ENCODE results near the gene PPP1R14C.
A peak's percentile ranks its signal among the peaks of the same experiment; 100 is the strongest.
"Not testable (repeated sequence)": the region's sequence is repeated elsewhere in the genome, so short reads cannot be mapped to it uniquely, and the experiment has no call there.

Gene PPP1R14C

DNA sequence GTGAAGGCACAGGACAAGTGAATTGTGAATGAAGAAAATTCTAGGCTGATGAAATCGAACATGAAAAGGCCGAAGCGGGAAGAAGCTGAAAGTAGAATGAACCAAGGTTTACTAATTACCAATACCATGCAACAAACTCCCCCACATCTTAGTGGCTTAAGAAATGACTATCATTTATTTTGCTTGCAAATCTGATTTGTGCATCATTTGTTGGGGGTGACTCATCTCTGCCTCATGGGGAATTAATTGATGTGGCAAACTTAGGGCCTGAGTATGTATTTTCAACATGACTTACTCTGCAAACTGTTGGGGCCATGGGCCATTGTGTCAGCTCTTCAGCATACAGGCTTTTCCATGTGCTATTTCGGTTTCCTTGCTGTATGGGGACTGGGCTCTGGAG lies 26.8 kb downstream of the PPP1R14C start:
- peak; percentile 60 for DNase-seq

DNA sequence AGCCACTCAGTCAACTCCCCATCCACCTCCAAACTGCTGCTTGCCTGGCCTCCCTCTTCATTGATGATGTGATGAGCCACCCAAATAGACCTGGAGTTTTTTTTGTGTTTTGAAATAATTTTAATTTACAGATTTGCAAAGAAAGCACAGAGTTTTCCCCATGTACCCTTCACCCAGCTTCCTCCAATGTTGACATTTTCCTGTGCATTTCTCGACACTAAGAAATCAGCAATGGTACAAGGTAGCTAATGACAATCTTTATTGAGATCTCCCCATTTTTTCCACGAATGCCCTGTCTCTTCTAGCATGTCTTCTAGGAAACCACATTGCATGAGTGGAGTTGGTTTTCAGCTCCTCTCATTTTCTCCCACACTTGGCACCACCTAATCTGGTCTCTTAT lies 30.1 kb downstream of the PPP1R14C start:
- DNase-seq, result no peak

DNA sequence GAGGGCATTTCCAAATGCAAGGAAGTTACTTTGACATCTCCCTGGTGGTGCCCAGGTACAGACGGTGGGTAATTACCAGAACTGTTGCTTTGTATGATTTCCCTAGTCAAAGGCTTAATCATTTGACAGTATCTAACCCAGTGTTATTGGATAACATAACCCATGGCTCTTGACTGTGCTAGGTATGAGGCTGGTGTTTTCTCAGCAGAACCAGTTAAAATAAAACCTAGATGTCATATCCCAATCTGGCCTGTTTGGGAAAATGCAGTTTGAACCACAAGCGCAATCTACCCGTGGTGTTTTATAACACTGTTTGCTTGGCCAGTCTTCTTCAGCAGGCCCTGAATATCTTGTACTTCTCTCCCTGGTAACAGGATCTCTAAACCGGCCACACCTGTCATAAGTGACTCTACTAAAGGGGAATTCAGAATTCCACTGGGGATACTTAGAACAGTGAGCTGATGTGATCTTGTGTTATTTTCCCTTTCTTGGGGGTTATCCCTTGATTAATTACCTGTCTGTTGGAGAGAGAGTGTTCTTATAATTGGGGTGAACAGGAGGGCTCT lies 32.8 kb downstream of the PPP1R14C start:
- no peak for DNase-seq

DNA sequence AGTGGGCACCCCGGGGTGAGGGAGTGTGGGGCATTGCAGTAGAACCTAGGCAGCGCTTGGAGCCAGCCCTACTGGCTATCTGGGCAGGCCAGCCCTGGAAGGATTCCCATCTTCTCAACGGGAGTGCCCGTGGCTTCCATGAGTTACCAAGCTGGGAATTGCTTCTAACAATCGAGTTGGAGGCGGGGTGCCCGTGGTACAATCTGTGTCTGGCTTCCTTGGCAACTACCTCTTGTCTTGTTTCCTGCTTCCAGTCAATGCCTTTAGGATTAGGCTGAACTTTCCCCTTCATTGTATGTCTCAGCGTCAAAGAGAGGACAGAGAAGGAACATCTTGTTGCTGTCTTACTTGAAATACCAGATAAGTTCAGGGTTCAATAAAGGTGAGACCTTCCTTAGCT lies 33.3 kb downstream of the PPP1R14C start:
- no peak for DNase-seq

DNA sequence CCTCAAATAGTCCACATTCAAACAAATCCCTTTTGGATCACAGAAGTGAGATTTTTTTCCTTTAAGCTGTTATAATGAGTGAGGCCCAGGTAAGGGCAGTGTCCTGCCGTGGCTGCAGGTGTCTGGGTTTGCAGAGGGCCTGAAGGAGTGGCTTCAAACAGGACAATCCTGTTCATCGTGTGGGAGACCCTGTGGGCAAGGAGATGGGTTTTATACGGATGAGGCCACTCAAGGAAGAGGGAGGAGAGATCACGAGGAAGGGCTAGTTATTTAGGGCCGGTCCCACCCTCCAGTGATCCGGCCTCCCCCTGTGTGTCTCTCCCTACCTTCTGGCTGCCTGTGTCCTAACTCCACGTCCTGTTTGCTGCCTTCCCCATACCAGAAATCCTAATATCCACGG lies 33.8 kb downstream of the PPP1R14C start:
- DNase-seq, result no peak

DNA sequence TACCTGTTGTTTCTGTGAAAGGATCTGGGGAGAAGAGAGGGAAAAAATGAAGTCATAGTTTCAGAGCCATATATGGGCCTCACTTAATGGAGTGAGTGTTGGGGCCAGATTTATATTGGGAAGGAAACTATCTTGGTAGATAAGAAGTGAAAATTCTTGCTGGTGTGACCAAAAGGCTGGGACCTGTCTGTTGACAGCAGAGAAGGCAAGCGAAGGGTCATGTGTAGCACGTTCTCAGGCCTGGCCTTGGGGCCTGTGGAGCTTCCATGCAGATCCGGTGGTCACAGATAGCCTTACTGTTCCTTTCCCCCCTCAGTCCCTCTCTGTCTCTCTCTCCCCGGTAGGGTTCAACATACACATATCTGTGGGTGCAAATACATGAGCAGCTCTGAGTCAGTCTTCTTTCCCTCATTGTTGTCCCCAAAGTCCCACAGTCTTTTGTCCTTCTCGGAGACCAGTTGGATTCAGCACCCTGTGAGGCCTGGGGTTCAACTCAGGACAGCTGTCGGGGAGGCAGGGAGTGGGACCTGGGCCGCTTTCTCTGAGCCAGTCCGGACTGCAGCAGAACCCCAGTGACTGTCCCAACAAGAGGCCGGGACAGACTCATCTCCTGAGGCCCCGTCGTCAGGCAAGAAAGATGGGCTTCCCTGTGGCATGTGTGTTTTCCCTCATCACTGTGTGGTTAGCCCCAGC lies 34.6 kb downstream of the PPP1R14C start:
- DNase-seq, result no peak

DNA sequence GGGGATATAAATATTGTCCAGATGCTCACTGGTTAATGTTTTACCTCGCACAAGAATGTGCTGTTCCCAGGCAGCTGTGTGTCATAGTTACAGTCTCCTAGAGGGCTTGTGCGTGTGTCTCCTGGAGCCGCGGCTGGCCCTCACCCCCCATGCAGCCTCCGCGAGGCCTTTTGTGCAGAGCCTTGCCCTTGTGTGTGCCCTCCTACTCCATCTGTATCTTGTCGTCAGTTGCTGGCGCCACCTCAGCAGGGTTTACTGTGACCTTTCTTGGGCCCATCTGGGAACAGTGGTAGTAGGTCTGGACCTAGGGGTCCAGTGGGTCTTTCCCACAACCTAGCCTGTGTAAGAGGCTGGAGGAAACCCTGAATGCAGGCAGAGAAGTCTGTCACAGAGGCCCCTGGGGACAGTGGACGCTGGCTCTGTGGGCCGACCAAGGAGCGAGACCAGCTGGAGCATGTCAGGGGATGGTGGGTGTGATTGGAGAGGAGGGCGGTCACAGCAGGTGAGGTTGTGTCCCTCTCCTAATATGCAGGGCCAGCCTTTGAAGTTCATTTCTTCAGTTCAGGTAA lies 35.2 kb downstream of the PPP1R14C start:
- no peak for DNase-seq

DNA sequence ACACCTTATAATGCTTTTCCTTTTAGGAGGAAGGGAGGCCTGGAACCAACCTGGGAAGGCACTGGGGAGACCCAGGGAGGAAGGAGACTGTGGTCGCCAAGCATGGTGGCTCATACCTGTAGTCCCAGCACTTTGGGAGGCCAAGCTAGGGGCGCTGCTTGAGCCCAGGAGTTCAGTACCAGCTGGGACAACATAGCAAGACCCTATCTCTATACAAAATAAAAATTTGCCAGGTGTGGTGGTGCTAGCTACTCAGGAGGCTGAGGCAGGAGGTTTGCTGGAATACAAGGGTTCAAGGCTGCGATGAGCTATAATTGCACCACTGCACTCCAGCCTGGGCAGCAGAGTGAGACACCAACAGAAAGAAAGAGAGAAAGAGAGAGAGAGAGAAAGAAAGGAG lies 36.2 kb downstream of the PPP1R14C start:
- DNase-seq, result no peak

DNA sequence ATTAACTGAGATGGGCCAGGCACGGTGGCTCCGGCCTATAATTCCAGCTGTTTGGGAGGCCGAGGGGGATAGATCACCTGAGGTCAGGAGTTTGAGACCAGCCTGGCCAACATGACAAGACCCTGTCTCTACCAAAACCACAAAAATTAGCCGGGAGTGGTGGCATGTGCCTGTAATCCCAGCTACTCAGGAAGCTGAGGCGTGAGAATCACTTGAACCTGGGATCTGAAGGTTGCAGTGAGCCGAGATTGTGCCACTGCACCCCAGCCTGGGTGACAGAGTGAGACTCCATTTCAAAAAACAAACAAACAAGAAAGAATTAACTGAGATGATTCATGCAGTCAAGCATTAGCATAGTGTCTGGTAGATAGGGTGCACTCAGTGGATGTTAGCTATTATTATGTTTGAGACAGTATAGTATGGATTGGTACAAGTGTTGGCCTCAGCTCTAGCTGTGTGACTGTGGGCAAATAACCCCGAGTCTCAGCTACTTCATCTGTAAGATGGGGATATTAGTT lies 37.1 kb downstream of the PPP1R14C start:
- DNase-seq, result not testable (repeated sequence)

DNA sequence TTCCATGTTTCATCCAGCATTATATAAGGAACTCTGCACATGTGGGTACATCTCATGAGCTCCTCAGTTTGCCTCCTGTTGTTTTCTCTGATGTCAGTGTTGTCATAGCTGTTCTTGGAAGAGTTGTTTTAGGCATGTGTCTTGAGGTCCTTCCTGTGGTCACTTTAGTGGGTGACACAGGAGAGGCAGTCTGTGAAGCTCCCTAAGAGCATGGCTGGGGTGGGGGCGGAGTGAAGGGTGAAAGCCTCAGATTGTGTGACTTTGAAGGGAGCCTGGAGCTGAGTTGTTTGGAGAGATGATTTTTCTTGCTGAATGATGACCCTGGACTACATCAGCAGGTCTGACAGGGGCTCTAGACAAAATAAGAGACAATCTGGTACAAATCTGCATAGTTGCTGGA lies 37.7 kb downstream of the PPP1R14C start:
- no peak for DNase-seq

DNA sequence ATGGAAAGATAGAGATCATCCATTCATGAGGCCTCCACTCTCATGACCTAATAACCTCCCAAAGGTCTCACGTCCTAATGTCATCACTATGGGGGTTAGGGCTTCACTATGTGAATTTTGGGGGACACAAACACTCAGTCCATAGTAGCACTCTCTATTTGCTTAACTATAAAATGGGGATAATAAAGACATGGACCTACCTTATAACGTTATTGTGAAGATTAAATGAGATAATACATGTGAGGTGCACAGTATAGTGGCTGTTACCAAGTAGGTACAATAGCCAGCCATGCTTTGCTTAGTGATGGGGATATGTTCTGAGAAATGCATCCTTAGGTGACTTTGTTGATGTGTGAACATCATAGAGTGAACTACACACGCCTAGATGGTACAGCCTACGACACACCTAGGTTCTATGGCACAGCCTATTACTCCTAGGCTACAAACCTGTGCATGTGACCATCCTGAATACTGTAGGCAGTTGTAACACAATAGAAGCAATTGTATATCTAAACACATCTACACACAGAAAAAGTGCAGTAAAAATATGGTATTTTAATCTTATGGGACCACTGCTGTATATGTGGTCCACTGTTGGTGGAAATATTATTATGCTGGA lies 39.7 kb downstream of the PPP1R14C start:
- DNase-seq, result no peak

DNA sequence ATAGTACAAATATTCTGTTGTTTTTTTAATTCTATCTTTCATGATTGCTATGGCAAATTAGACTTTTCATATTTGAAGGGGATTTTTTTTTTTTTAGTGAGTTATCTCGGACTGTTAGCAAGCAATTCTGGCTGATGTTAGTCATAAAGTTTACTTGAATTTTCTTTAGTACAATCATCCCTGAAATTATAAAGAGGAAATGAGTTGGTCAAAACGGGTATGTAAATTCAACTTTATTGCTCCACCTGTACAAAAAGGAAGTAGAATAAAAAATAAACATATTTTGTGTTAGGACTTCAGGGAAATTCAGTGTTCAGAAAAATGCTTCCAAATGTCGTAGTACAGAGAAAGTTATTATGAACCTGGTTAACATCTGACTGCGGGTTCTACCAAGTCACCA lies 40.3 kb downstream of the PPP1R14C start:
- DNase-seq, result no peak

DNA sequence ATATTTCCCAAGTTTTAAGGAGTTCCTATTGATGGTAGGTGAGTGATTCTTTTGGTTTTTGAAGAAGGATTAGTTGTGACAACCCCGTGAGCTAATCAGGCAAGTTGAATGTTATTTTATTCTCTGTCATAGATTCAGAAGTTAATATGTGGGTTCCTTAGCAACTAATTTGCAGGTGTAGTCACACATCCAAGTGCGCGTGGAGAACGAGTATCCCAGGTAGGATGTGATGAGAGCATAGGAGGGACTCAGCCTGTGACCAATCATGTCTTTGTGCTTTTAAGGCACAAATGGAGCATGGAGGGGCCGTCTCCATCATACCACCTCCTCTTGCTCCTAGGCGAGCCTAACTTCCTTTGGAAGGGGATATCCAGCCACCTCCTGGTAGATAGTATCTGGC lies 41.1 kb downstream of the PPP1R14C start:
- no peak for DNase-seq

DNA sequence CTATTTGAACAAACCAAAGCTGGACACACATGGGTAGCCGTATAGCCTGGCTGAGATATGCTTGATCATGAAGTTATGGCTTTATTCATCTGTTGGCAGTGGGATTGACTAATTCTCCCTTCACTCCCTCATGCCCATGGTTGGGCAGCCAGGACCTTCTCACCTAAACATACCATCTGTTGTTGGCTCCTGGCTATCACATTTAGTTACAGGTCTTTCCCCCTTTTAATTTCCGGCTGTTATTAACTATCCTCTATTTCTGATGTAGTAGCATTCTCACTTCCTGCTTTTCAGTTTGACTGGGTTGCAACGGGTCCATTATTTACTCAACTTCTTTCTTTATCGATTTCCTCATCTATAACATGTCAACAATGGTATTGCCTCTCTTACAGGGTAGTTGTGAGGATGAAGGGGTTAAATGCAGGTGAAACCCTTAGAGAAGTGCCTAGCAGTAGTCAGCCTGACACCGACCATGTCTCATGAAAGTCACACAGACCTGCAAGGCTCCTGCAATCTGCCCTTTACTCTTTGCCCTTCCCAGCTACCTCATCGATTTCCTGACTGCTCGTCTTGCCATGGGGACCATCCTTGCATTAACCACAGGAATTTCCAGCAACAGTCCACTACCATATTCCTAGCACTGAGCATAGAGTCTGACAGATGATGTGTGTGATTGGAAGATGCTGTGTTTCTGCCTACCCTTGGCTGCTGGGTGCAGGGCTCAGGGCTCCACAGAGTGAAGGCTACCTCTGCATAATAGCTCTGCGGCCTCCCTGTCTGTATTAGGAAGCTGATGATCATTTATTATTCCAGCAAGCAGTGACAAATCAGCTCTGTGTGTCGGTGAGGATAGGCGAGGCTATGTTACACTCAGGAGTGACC lies 42.2 kb downstream of the PPP1R14C start:
- no peak for DNase-seq

DNA sequence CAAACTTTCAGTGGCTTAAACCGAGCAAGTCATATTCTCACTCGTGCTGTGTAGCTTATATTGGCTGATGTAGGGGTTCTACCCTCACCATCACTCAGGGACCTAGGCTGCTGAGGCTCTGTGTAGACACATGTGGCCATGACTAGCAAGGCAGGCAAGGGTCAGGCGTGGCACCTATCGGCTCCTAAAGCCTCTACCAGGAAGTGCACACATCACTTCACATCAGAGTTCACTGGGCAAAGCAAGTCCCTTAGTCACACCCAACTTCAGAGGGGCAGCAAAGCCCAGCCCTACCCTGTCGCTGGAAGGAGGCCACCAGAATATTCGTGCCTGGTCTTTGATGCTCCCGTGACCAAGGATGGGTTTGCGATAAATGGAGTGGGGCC lies 42.9 kb downstream of the PPP1R14C start:
- DNase-seq, result no peak

DNA sequence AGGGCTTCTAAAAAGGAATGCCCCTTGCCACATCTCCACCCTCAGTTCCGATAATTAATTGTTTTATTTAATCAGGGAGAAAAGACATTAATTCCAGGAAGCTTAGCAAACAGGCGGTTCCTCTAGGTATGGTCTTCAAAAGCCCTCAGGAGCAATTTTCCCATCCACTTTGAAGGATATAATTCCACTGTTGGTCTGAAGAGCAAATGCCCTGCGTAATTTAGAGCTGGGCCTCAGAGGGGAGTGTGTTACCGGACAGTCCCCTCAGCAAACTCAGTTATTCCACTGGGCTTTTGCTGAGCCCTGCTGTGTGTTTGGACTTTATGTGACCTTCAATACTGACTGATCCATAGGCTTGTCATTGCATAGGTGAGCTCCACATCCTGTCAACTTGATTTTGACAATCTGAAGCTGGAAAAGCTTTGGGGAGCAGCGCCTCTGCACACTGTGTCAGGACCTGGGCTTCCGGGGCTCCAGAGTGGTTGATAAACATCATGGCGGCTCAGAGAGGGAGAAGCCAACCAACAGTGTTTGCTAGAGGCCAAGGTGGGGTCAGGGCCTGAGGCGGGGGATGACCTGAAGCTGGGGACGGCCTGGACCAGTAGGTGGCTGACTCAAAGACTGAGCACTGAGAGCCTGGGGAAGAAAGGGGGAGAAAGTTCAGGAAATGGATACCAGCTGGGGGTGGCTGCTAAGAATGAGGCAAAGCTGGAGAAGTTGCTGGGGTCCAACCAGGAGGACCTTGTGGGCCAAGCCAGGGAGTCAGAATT lies 43.5 kb downstream of the PPP1R14C start:
- DNase-seq, result no peak

DNA sequence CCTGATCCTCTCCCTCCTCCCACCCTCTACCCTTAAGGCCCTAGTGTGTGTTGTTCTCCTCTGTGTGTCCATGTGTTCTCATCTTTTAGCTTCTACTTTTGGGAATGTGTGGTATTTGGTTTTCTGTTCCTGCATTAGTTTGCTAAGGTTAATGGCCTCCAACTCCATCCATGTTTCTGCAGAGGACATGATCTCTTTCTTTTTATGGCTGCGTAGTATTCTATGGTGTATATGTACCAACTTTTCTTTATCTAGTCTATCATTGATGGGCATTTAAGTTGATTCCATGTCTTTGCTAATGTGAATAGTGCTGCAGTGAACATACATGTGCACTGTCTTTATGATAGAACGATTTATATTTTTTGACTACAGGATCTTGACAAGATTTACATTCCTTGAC lies 44.6 kb downstream of the PPP1R14C start:
- not testable (repeated sequence) for DNase-seq

DNA sequence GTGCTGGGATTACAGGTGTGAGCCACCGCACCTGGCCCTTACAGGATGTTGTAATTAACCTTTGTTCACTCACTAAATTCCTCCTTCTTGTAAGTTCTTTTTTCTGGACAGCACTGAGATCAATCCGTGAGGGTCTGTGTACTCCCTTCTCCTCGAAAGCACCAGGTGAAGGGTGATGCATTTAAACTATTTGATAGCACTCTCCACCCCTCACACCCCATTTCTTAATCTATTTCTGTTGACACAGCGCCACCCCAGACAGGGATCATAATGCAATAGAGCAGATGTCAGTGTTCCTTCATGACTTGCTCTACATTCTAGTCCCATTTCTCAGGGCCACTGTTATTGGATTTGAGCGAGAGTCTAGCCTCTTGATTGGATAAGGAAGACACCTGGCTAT lies 46.3 kb downstream of the PPP1R14C start:
- no peak for DNase-seq

DNA sequence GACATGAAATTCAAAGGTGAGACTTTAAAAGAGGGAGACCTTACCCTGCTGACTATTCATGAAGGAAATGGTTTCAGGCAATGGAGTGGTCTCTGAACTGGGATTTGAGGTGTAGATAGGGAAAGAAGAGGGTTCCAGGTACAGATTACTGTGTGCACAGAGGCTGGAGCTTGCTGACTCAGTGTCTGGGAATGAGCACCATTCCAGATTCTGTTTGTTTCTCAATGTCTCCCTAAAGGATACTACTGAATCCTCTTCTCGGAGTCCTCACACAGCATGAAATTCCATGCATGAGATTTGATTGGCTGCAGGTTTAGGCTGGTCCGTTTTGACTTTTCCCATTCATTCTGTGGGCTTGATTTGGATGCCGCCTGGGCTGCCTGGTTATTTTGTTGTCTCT lies 49.0 kb downstream of the PPP1R14C start:
- no peak for DNase-seq

DNA sequence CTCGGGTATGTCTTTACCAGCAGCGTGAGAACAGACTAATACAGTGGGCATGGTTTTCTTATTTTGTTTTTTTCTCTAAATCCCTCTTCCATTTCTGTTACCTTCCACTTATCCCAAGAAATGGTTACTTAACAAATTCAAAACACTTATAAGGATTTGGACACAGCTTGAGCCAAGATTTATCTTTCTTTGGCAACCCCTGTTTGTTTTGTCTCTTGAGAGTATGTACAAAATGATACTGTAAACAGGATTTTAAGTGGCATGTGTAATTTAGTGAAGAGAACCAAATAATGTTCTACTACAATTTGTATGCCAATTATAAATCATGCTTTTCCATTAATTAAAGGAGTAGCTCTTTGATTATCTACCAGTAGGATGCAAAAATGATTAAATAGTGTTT lies 51.4 kb downstream of the PPP1R14C start:
- no peak for DNase-seq

DNA sequence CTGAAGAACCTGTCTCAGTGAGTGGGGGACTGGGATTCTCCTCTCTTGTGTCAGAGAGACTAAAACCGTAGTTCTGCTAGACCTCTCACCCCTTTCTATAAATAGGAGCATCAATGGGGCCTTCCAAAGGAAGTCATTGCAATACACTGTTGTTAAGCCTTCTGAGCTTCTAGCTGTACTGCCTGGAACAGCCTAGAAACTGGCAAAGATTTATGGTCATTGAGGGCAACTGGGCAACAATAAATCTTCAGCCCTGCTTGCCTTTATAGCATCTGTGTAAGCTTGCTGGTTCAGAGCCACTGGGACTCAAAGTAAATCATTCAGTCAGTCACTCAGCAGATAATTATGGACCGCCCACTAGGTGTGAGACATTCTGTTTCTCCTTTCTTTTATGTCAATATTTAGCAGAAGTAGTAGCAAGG lies 53.2 kb downstream of the PPP1R14C start:
- DNase-seq, result no peak

Measured in stimulated activated CD4-positive, alpha-beta T cell treated with anti-CD3 and anti-CD28 coated beads, Interleukin-15, amount 100 ng/mL, for 24 hours (primary cell).